Central memory CD4-positive, alpha-beta T cell (primary cell): ENCODE data around the gene NOPCHAP1.

Experiments
- DNase-seq: peaks from one replicate; pipeline ENCODE4 v3.0.0; 2022

NOPCHAP1 gene

DNA sequence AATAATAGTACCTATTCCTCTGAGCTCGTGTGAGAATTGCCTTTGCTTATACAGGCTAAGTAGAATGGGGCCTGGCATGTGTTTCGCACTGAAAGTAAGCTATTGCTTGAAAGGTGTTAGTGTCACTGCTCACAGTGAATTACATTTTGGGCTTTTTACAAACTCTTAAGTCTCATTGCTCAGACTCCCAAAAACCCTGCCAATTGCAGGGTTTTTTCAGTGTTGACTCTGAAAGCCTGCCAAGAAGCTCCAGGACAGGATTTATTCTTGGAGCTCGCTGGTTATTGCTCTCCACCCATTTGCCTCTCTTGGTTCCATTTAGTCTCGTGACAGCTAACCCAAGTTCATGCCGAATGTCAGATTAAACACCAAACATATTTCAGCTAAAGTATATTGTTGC, 39.8 kb downstream of the NOPCHAP1 start:
- no peak for DNase-seq

- no peak for DNase-seq
Observed at GRCh38 chr12:105026411-105026810, 40.3 kb downstream of the NOPCHAP1 start.

DNA sequence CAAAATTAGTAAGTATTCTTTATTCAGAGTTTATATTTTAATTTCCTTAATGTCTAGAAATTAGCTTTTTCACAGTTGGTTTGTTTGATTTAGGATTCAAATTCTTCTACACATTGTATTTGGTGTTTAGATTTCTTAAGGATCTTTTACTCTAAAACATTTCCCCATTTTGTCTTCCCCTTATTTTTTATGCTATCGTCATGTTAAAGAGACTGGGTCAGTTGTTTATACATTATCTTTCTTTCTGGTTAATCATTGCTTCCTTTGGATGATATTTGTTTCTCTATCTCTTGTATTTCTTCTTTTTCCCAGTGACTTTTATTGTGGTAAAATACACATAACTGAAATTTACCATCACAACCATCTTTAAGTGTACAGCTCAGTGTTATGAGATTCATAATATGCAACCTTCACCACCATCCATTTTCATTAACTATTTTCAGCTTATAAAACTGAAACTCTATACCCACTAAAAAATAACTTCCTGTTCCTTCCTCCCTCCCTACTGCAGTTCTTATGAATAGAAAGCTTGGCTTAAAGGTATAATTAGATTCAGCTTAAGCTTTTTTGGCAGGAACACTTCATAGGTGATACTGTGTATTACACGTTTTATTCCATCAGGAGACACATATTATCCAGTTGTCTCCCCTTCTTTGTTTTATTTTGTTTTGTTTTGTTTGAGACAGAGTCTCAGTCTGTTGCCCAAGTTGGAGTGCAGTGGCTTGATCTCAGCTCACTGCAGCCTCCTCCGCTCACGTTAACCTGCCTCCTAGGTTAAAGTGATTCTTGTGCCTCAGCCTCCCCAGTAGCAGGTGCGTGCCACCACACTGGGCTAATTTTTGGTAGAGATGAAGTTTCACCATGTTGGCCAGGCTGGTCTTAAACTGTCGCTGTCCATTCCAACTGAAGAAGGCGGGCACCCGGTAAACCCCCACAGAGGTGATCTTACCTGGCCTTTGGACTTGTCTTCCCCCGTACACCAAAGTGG, 45.0 kb downstream of the NOPCHAP1 start:
- DNase-seq = no peak

DNA sequence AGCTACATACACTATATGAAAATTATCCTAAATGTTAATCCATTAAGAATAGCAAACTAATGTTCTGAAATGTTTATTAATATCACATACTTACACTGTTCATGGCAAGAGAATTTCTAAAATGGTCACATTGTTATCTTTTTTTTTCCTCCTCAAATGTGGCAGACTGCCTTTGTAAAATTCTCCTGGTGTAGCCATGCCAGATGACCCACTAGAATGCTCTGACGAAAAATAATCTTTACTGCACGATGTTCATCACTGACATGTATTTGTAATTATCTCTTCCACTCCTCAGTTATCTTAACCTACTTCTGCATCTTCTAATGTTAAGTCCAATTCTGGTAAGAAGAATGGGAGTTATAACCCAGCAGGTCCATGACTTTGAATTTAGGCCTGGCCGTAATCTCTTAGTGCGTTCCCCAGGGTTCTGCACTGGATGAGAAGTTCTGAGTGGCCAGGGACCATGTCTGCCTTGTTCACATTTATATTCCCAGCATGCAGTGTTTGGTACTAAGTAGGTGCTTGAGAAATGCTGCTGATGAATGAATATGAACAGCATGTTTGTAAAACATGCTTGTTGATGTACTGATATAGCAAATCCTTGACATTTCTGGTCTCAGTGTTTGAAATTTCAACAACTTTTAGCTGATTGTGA, 46.7 kb downstream of the NOPCHAP1 start:
- DNase-seq = no peak

GRCh38 chr12:105033851-105034250, 47.7 kb downstream of the NOPCHAP1 start:
- no peak for DNase-seq
